GM23338 (cell line): ENCODE data around the gene RIT2. TPM values are rescaled to one million over a fixed set of nuclear protein-coding genes. Genes with fewer than 3 reads are reported as not detected.

Experiments
- ATAC-seq: fragments of 200-7000 bp; cut with Tn5 transposase; 3 replicates; pipeline ENCODE4 v1.9.1; 2020
- DNase-seq: peaks from one replicate; pipeline ENCODE4 v3.0.0-alpha.2; 2015; ENCODE audit warnings: low spot score
- H2AFZ ChIP-seq: fragments of 200-600 bp; sonication (generic); 2 replicates; pipeline ENCODE4 v1.8.0; 2016; ENCODE audit warnings: antibody characterized with exemption, mild to moderate bottlenecking, moderate library complexity
- H3F3A ChIP-seq: fragments of 200-600 bp; sonication (generic); replicated peaks from 2 replicates; pipeline ENCODE4 v1.8.0; 2017; ENCODE audit warnings: antibody characterized with exemption, mixed run types, low read depth
- H3K27ac ChIP-seq: fragments of 200-600 bp; sonication (generic); 2 replicates; pipeline ENCODE4 v1.6.1; 2016; ENCODE audit warnings: low read depth
- H3K27me3 ChIP-seq: fragments of 200-600 bp; sonication (generic); 2 replicates; pipeline ENCODE4 v1.8.0; 2016; ENCODE audit warnings: mild to moderate bottlenecking, mixed run types, moderate library complexity; ENCODE audit not compliant: insufficient read depth
- H3K36me3 ChIP-seq: fragments of 200-600 bp; sonication (generic); 2 replicates; pipeline ENCODE4 v1.8.0; 2016; ENCODE audit warnings: mild to moderate bottlenecking; ENCODE audit not compliant: insufficient read depth
- H3K4me1 ChIP-seq: fragments of 200-600 bp; sonication (generic); 2 replicates; pipeline ENCODE4 v1.8.0; 2016; ENCODE audit warnings: mild to moderate bottlenecking, moderate library complexity; ENCODE audit not compliant: insufficient read depth
- H3K4me2 ChIP-seq: fragments of 200-600 bp; sonication (generic); 2 replicates; pipeline ENCODE4 v1.7.1; 2017; ENCODE audit warnings: mixed run types
- H3K4me3 ChIP-seq: fragments of 200-600 bp; sonication (generic); 2 replicates; pipeline ENCODE4 v1.6.1; 2016; ENCODE audit warnings: mixed run types
- H3K79me2 ChIP-seq: fragments of 200-600 bp; sonication (generic); replicated peaks from 2 replicates; pipeline ENCODE4 v1.8.0; 2017; ENCODE audit warnings: mild to moderate bottlenecking; ENCODE audit not compliant: insufficient read depth
- H3K9me2 ChIP-seq: fragments of 200-600 bp; sonication (generic); 2 replicates; pipeline ENCODE4 v1.8.0; 2017; ENCODE audit not compliant: insufficient read depth
- H4K20me1 ChIP-seq: fragments of 200-600 bp; sonication (generic); replicated peaks from 2 replicates; pipeline ENCODE4 v1.8.0; 2017; ENCODE audit warnings: mild to moderate bottlenecking; ENCODE audit not compliant: insufficient read depth
- H3K27ac Mint-ChIP-seq: 2 replicates; pipeline ENCODE4 v1.8.0; 2020; ENCODE audit warnings: inconsistent platforms, mild to moderate bottlenecking, moderate library complexity, mixed read lengths
- H3K27me3 Mint-ChIP-seq: 3 replicates; pipeline ENCODE4 v1.8.0; 2022; ENCODE audit warnings: low read depth, mild to moderate bottlenecking, moderate library complexity, mixed read lengths, inconsistent platforms; ENCODE audit not compliant: insufficient read depth, poor library complexity
- H3K36me3 Mint-ChIP-seq: 3 replicates; pipeline ENCODE4 v1.8.0; 2021; ENCODE audit warnings: low read depth, mild to moderate bottlenecking, inconsistent platforms, moderate library complexity, mixed read lengths
- H3K4me1 Mint-ChIP-seq: 3 replicates; pipeline ENCODE4 v1.8.0; 2020; ENCODE audit warnings: mild to moderate bottlenecking, inconsistent platforms, mixed read lengths
- H3K4me3 Mint-ChIP-seq: 3 replicates; pipeline ENCODE4 v1.8.0; 2021; ENCODE audit warnings: moderate library complexity, mild to moderate bottlenecking, inconsistent platforms, mixed read lengths
- H3K9me3 Mint-ChIP-seq: 3 replicates; pipeline ENCODE4 v1.8.0; 2020; ENCODE audit warnings: moderate library complexity, mild to moderate bottlenecking, inconsistent platforms, mixed read lengths
- CREB1 ChIP-seq: fragments of 250-450 bp; sonication (Bioruptor Pico); IDR thresholded peaks from 2 replicates; pipeline ENCODE4 v1.5.0; 2020; ENCODE audit warnings: low read depth, mild to moderate bottlenecking, moderate library complexity
- CTCF ChIP-seq, 2 experiments: fragments of 200-600 bp in 1 of 2; sonication (generic) in 1 of 2; conservative IDR thresholded peaks; 2 replicates each; pipeline versions ENCODE4 v1.5.1 to v1.6.1; 2016 to 2017; ENCODE audit warnings: antibody characterized with exemption in 2 of 2, low read depth in 2 of 2, mild to moderate bottlenecking in 2 of 2, moderate library complexity in 1 of 2
- EZH2 ChIP-seq: fragments of 200-600 bp; sonication (generic); IDR thresholded peaks from one replicate; pipeline ENCODE4 v1.8.0; 2017; ENCODE audit warnings: antibody characterized with exemption, mild to moderate bottlenecking, low read depth; ENCODE audit not compliant: unreplicated experiment
- EZH2phosphoT487 ChIP-seq: fragments of 200-600 bp; sonication (generic); IDR thresholded peaks from one replicate; pipeline ENCODE4 v1.8.1; 2018; ENCODE audit warnings: antibody characterized with exemption; ENCODE audit not compliant: unreplicated experiment
- JUNB ChIP-seq: IDR thresholded peaks from one replicate; pipeline ENCODE4 v1.6.1; 2016; ENCODE audit warnings: antibody characterized with exemption; ENCODE audit not compliant: unreplicated experiment
- NANOG ChIP-seq: IDR thresholded peaks from 2 replicates; pipeline ENCODE4 v1.6.1; 2016; ENCODE audit warnings: antibody characterized with exemption, borderline replicate concordance
- POLR2AphosphoS5 ChIP-seq: IDR thresholded peaks from 2 replicates; pipeline ENCODE4 v1.6.1; 2016; ENCODE audit warnings: antibody characterized with exemption, low read depth
- REST ChIP-seq: IDR thresholded peaks from one replicate; pipeline ENCODE4 v1.6.1; 2018; ENCODE audit warnings: antibody characterized with exemption; ENCODE audit not compliant: unreplicated experiment
- ZNF114 ChIP-seq: fragments of 250-450 bp; sonication (Bioruptor Pico); IDR thresholded peaks from 2 replicates; pipeline ENCODE4 v1.5.0; 2020; ENCODE audit warnings: mild to moderate bottlenecking, moderate library complexity
- ZNF331 ChIP-seq: fragments of 250-450 bp; sonication (Bioruptor Pico); IDR thresholded peaks from 2 replicates; pipeline ENCODE4 v1.5.0; 2020; ENCODE audit warnings: low read depth, mild to moderate bottlenecking, moderate library complexity
- ZNF462 ChIP-seq: fragments of 250-450 bp; sonication (Bioruptor Pico); IDR thresholded peaks from 2 replicates; pipeline ENCODE4 v1.5.0; 2020; ENCODE audit warnings: mild to moderate bottlenecking, moderate library complexity
- polyA plus RNA-seq: library from polyadenylated mRNA; unstranded; fragments of >200 nt; fragmentation: Nextera tagmentation; extraction: Ambion mirVana; gene quantifications from 2 replicates; pipeline ENCODE4 v1.2.1, GENCODE V29; 2016
- total RNA-seq: library from RNA; depleted of rRNA; stranded (reverse); fragments of >200 nt; shearing (Covaris generic); gene quantifications from 2 replicates; pipeline ENCODE4 v1.2.3, GENCODE V29; 2014

The RIT2 gene
- total and polyA plus RNA-seq, 2 experiments from 2014 or later = 1.9 to 8.8 TPM

- TF ChIP-seq EZH2 (no peak), NANOG (no peak), CTCF (conservative IDR thresholded peaks at IDR 0.05; ENCODE audit: low read depth in 2 of 2) (no peak), REST (no peak), CREB1 (CRISPR knock-in tag) (no peak), JUNB (no peak), EZH2phosphoT487 (no peak), ZNF114 (CRISPR knock-in tag) (no peak), POLR2AphosphoS5 (no peak), ZNF331 (CRISPR knock-in tag) (no peak), ZNF462 (CRISPR knock-in tag) (no peak)
- Histone ChIP-seq H3K4me1 (no peaks in the 10 kb centered on the region), H3F3A (no peaks in the 10 kb centered on the region), H3K36me3 (no peaks in the 10 kb centered on the region), H3K27ac (no peak overlapping the region), H3K4me3 (no peak overlapping the region), H2AFZ (no peak overlapping the region), H4K20me1 (no peaks in the 10 kb centered on the region), H3K4me2 (no peak overlapping the region), H3K79me2 (no peaks in the 10 kb centered on the region), H3K9me2 (0 out of 2 replicates have a peak, but pooled peaks cover 7% of the 10 kb centered on the region), H3K27me3 (no peaks in the 10 kb centered on the region)
- no peaks in the 10 kb centered on the region for H3K9me3 Mint-ChIP-seq
- H3K4me3 Mint-ChIP-seq = no peak overlapping the region
- DNase-seq = no peak
- H3K36me3 Mint-ChIP-seq = no peaks in the 10 kb centered on the region
- no peaks in the 10 kb centered on the region for H3K4me1 Mint-ChIP-seq
- H3K27ac Mint-ChIP-seq = no peak overlapping the region
- no peak for ATAC-seq
- H3K27me3 Mint-ChIP-seq = no peaks in the 10 kb centered on the region
Measured at GRCh38 chr18:42864876-42865275, 250.6 kb downstream of the RIT2 start.
